ENCODE data around the gene C5AR2. TPM values are rescaled to one million over a fixed set of nuclear protein-coding genes. Genes with fewer than 3 reads are reported as not detected.
"Not testable (repeated sequence)": the region's sequence is repeated elsewhere in the genome, so short reads cannot be mapped to it uniquely, and the experiment has no call there.

The C5AR2 gene
- total RNA-seq, 1 experiment from 2014 or later = 0.39 TPM

DNA sequence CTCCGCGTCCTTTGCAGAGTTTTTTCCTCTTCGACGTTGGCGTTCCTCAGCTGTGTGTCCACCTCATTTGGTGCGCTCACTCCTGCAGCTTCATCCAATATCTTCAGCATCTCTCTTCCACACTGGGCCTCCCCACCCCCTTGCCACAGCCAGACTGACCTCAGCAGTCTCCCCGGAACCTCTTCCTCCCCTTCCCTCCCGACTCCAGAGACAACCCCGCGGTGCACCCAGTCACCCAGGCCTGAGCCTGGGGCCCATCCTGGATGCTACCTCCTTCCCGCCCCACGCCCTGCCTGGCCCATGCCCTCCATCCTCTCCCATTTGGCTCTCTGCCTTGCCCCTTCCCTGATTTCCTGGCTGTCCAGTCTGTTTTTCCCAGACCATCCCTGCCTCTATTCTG, 8.1 kb upstream of the C5AR2 start:
- DNase-seq (ENCODE audit: low read depth) = no peak

DNA sequence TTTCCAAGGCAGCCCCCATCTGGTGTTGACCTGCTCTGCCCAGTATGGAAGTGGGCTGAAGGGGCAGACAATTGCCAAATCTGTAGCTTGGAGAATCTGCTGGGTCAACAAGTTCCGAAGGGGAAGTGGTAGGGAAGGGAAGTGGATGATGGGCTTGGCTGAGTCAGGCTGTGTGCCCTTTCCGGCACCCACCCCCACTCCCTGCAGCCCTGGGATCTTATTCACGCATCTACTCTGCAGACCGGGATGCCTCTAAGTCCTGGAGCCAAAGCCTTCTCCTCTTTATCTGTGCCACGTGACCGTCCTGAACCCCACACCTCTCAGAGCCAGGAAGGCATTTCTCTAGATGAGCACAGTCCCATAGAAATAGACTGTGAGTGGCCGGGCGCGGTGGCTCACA, 7.5 kb upstream of the C5AR2 start:
- DNase-seq (ENCODE audit: low read depth) = no peak

DNA sequence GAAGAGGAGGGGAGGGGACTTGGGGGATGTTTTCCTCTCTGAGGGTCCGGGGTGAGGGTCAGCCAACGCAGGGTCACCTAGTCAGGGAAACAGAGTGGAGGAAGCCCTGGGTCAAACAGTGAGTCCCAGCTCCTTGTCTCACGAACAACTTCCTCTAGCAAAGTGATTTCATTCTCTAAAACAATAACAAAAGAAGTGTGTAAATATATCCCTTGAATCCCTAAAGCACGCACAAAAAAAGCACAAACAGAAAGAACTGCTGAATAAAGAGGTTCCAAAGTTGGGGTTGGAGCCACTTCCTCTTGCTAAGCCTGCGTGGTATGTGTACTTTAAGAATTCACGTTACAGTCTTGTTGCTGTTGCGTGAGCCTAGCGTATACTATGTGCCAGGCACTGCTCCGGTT, 1.5 kb upstream of the C5AR2 start:
- DNase-seq (ENCODE audit: low read depth) = no peak

DNA sequence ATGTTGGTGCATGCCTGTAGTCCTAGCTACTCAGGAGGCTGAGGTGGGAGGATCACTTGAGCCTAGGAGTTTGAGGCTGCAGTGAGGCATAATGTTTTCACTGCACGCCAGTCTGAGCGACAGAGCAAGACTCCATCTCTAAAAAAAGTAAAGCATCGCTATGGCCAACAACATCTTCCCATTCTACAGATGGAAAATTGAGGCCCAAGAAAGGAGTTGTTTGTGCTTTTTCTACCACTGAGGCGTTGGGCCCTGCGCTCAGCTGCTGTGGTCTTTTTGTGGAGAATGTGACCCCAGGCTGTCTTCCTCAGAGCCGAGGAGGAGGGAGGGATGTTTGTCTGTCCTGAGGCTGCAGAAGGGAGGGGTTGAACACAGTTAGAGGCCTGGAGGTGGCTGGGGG, 485 bp upstream of the C5AR2 start:
- DNase-seq (ENCODE audit: low read depth) = no peak

DNA sequence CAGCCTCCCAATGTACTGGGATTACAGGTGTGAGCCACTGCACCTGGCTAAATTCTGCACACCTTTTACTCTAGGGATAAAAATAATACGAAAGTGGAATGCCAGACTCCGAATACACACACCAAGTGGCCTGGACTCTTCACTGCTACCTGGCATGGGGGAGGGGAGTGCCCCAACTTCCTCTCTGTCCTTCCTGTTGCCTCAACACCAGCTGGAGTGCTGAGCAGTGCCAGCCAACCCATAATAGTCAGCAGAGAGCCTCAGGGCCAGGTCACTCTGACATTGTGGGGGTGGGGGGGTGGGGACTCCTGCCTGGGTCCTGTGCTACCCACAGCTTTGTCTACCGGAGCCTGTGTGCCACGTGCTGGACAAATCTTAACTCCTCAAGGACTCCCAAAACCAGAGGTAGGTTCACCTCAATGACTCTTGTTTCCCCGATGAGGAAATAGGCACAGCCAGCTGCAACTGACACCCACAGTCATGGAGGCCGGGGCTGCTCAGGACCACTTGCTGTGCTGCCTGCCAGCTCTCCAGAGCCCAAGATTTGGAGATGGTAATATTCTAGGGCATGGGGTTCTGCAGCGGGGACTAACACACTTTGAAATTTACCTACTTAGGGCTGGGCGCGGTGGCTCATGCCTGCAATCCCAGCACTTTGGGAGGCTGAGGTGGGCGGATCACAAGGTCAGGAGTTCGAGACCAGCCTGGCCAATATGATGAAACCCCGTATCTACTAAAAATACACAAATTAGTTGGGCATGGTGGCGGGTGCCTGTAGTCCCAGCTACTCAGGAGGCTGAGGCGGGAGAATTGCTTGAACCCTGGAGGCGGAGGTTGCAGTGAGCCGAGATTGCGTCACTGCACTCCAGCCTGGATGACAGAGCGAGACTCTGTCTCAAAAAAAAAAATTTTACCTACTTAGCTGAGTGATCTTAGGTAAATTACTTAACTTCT, 5.1 kb downstream of the C5AR2 start:
- peak; percentile 25 for DNase-seq (ENCODE audit: low read depth)

DNA sequence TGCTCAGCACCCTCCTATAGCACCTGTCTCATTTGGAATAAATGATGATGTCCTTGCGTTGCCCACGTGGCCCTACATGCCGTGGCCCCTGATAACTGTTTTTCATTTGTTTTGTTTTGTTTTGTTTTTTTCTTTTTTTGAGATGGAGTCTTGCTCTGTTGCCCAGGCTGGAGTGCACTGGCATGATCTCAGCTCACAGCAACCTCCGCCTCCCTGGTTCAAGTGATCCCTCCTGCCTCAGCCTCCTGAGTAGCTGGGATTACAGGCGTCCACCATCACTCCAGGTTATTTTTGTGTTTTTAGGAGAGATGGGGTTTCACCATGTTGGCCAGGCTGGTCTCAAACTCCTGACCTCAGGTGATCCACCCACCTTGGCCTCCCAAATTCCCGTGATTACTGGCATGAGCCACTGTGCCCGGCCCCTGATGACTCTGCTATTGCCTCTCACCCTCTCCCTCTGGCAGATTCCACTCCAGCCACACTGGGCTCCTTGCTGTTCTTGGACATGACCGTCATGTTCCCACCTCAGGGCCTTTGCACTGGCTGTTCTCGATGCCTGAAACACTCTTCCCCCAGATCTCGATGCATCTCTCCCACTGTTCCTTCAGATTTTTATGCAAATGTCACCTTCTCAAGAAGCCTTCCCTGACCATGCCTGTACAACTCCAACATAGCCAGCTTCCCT, 7.4 kb downstream of the C5AR2 start:
- no peak for DNase-seq (ENCODE audit: low read depth)

DNA sequence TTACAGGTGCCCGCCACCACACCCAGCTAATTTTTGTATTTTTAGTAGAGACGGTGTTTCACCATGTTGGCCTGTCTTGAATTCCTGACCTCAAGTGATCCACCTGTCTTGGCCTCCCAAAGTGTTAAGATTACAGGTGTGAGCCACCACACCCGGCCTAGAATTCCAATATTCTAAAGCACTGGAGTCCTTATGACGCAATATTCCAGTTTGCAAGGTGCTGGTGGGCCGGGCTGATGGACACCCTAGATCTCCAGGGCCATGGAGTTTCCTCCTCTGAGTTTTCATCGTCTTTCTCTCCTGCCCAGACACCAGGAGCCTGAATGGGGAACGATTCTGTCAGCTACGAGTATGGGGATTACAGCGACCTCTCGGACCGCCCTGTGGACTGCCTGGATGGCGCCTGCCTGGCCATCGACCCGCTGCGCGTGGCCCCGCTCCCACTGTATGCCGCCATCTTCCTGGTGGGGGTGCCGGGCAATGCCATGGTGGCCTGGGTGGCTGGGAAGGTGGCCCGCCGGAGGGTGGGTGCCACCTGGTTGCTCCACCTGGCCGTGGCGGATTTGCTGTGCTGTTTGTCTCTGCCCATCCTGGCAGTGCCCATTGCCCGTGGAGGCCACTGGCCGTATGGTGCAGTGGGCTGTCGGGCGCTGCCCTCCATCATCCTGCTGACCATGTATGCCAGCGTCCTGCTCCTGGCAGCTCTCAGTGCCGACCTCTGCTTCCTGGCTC, 8.7 kb downstream of the C5AR2 start:
- no peak for DNase-seq (ENCODE audit: low read depth)

DNA sequence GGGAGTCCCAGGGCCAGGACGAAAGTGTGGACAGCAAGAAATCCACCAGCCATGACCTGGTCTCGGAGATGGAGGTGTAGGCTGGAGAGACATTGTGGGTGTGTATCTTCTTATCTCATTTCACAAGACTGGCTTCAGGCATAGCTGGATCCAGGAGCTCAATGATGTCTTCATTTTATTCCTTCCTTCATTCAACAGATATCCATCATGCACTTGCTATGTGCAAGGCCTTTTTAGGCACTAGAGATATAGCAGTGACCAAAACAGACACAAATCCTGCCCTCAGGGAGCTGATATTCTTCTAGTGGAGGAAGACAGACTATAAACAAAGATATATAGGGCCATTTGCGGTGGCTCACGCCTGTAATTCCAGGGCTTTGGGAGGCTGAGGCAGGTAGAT, 9.8 kb downstream of the C5AR2 start:
- no peak for DNase-seq (ENCODE audit: low read depth)

DNA sequence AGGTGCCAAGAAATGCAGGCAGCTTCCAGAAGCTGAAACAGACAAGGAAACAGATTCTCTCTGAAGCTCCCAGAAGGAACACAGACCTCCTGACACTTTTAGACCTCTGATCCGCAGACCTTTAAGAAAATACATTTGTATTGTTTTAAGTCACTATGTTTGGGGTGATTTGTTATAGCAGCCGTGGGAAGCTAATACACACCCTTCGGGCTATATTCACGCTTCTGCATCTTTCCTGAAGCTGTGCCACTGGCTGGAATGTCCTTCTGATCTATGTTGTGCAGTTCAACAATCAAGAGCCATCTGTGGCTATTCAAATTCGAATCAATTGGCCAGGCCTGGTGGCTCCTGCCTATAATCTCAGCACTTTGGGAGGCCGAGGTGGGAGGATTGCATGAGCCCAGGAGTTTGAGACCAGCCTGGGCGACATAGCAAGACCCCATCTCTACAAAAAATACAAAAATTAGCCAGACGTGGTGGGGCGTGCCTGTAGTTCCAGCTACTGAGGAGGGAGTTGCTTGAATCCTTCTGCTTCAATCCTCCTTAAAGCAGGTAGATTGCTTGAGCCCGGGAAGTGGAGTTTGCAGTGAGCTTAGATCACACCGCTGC, 11.3 kb downstream of the C5AR2 start:
- no peak for DNase-seq (ENCODE audit: low read depth)

DNA sequence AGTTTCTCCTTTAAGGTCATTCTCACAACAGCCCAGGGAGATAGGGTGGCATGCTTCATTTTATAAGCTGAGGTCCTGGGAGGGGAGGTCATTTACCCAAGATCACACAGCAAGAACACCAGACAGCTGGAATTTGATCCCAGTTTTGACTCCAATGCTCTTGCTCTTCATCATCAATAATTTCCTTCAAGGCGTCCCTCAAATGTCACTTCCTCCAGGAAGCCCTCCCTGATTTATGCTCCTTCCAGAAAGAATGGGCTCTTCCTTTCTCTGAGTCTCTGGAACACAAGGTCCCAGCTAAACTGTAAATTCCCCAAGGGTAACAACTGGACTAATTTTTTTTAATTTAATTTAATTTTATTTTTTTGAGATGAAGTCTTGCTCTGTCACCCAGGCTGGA, 12.4 kb downstream of the C5AR2 start:
- DNase-seq (ENCODE audit: low read depth) = no peak

DNA sequence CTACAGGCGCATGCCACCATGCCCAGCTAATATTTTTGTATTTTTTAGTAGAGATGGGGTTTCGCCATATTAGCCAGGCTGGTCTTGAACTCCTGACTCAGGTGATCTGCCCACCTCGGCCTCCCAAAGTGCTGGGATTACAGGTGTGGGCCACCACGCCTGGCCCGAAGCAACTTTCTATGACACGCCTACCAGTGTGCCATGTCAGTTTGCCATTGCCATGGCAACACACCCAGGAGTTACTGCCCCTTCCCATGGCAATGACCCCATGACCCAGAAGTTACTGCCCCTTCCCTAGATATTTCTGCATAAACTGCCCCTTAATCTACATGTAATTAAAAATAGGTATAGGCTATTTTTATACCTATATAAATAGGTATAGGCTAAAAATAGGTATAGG, 14.0 kb downstream of the C5AR2 start:
- not testable (repeated sequence) for DNase-seq (ENCODE audit: low read depth)

DNA sequence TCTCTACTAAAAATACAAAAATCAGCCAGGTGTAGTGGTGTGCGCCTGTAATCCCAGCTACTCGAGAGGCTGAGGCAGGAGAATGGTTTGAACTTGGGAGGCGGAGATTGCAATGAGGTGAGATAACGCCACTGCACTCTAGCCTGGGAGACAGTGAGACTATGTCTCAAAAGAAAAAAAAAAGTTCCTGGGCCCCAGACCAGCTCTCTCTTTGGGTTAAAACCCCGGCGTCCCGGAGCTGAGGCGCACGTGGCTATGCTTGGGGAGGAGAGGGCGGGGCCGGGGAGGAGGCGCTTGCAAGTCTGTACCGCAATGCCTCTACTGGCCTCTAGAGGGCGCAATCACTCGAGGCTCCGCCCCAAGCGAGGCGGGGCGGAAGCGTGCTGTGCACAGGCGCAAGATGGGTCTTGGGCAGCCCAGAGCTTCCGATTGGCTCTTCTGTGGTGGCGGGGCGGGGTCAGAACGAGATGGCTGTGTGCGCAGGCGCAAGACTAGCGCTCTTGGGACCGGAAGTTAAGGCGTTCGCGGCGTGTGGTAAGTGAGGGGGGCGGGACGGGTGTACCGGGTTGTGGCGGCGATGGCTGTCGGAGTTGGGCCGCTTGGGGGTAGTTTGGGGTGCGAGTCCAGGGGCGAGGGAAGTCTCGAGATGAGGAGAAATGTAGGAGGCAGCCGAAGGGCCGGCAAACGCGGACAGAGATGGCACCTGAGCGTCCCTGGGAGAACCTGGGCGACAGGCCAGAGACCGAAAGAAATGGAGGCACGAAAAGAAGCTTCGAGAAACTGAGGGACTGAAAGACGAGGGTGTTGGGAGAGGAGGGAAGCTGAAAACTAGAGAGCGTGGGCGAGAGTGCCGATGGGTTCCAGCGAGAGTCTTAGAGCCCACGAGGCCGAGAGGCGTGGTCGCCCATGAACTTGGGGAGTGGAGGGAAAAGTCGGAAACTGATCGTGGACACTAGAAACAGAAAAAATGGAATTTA, 17.1 kb downstream of the C5AR2 start, which contains the start of gene DHX34:
DHX34 (plus strand) TSS at position 497 of the 977 bp plus-strand sequence. CDS start 3,716 bp downstream, outside the sequence.
- DNase-seq (ENCODE audit: low read depth) = peak; percentile 98

DNA sequence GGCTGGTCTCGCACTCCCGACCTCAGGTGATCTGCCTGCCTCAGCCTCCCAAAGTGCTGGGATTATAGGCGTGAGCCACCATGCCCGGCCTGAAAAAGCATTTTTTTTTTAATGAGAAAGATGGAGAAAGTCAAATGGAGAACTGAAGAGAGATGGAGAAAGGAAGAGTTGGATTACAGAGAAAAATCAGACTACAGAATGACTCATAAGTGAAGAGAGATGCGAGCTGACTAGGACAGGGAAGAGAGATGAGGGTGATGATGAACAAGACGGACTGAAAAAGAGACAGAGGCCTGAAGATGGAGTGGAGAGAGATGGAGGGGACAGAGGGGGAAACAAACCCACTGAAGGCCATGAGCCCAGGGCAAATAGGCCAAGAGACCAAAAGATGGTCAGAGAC, 18.7 kb downstream of the C5AR2 start:
- DNase-seq (ENCODE audit: low read depth) = no peak

DNA sequence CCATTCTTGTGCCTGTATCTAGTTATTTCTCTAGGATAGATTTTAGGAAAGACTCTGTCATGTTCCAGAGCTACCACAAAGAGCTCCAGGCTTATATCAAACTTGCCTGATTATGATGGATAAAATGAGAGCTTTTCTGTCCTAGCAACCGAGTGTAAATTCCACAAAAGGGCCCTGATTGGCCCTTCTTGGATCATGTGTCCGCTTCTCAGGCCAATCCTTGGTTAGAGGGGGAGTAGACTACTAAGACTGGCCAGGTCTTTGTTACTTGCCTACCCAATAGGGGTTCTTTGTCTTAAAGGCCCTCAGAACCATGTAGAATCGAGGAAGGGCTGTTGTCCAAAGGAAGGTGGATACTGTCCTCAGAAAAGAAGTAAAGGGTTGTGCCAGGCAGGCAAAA, 19.6 kb downstream of the C5AR2 start:
- DNase-seq (ENCODE audit: low read depth) = peak; percentile 43

DNA sequence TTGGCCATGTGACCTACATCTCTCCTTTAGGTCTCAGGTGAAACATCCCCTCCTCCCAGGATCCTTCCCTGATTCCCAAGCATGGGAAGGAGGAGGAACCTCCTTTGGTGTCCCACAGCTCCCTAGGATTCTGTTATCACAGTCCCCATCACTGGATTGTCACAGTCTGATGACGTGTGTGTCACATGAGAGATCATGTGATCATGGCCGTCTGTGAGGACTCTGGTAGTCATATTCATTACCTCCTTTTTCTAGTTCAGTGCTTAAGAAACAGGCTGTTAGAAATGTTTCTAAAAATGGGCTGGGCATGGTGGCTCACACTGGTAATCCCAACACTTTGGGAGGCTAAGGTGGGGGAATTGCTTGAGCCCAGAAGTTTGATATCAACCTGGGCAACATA, 20.1 kb downstream of the C5AR2 start:
- no peak for DNase-seq (ENCODE audit: low read depth)

DNA sequence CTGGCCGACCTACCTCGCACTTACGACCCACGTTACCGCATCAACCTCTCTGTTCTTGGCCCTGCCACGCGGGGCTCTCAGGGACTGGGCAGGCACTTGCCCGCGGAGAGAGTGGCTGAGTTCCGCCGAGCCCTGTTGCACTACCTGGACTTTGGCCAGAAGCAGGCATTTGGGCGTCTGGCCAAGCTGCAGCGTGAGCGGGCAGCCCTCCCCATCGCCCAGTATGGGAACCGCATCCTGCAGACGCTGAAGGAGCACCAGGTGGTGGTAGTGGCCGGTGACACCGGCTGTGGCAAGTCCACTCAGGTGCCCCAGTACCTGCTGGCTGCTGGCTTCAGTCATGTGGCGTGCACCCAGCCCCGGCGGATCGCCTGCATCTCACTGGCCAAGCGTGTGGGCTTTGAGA, 21.3 kb downstream of the C5AR2 start:
- no peak for DNase-seq (ENCODE audit: low read depth)

DNA sequence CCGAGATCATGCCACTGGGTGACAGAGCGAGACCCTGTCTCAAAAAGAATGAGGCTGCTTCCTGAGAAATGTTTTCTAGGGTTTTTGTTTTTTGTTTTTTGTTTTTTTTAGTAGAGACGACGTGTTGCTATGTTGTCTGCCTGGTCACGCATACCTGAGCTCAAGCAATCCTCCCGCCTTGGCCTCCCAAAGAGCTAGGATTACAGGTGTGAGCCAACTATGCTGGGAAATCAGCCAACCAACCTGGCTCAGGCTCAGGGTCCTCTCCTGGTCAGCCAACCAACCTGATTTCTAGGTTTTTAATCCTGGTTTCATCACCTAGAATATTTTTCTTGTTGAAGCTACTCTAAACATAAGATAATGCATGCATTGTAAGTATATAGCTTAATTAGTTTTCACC, 24.9 kb downstream of the C5AR2 start:
- no peak for DNase-seq (ENCODE audit: low read depth)

DNA sequence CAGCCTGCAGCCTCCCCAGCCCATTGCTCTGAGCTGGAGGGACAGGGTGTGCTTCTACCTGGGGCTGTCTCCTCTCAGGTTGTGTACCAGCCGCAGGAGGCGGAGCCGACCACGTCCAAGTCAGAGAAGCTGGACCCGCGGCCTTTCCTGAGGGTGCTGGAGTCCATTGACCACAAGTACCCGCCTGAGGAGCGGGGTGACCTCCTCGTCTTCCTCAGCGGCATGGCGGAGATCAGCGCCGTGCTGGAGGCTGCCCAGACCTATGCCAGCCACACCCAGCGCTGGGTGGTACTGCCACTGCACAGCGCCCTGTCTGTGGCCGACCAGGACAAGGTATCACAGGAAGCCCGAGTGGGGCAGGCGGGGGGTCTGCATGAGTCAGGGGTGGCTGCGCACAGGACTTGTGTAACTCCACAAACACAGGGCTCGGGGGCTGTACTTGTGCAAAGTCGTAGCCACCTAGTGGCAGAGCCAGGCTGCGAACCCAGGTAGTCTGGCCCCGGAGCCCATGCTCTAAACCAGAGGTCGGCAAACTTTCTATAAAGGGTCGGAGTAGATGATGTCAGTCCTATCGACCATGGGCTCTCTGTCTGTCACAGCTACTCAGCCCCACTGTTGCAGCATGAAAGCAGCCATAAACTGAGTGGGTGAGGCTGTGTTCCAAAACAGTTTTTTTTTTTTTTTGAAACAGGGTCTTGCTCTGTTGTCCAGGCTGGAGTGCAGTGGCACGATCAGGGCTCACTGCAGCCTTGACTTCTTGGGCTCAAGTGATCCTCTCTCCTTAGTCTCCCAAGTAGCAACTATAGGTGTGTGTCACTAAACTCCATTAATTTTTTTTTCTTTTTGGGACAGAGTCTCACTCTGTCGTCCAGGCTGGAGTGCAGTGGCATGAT, 26.1 kb downstream of the C5AR2 start:
- no peak for DNase-seq (ENCODE audit: low read depth)

DNA sequence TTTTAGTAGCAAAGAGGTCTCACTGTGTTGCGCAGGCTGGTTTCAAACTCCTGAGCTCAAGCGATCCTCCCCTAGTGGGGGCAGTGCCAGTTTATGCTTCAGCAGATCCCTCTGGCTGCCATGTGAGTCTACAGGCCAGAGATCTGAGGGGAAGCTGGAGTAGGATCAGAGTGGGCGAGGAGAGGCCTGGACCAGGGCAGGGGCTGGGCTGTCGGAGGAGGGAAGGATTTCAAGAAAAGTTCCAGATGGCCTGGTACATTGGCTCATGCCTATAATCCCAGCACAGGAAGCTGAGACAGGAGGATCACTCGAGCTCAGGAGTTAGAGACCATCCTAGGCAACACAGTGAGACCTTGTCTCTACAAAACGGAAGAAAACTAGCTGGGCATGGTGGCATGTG, 27.0 kb downstream of the C5AR2 start:
- DNase-seq (ENCODE audit: low read depth) = no peak

DNA sequence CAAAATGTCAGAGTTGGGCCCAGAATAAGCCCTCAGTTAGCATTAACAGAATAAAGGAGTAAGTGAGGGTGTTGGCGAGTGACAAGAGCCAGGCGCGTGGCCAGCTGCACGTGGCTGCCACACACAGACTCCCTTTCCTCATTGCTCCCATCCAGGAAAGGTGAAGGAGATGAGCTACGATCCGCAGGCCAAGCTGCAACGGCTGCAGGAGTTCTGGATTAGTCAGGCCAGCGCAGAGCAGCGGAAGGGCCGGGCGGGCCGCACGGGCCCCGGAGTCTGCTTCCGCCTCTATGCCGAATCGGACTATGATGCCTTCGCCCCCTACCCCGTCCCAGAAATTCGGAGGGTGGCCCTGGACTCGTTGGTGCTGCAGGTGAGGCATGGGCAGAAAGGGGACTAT, 30.3 kb downstream of the C5AR2 start:
- no peak for DNase-seq (ENCODE audit: low read depth)

Data from M059J (cell line).